Measurements from ENCODE around the gene GMDS. TPM values are rescaled to one million over a fixed set of nuclear protein-coding genes. Genes with fewer than 3 reads are reported as not detected.

The GMDS gene
- total and polyA plus RNA-seq, 2 donors (not counting 3 experiments of a cell fraction or from before 2014, with no cell fraction given) = 9.8 to 23.5 TPM

DNA sequence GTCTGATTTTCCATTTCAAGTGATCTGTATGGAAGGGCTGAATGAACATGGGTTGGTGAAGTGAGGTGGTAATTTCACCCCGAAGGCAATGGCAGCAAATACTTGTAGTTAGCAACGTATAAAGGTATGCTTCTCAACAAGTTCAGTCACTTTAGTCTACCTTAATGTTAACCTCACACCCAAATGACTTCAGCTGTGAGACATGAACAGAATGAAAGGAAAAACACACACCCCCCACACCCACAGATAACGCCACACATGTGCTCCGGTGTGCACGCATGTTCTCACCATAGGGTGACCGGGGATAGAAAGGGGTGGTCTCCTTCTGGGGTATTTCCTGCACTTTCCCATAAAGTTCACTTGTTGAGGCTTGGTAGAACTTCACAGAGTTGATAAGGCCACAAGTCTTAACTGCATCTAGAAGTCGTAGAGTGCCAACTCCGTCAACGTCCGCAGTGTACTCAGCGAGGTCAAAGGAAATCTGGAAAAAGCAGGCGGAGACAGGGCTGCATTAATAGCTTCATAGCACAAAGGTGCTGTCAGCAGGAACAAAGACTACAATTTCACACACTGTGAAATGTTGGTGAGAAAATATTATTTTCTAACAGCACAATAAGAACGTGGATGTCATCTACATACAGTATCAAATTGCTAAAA, 284.8 kb downstream of the GMDS start:
- CTCF ChIA-PET = no interaction called here
- Histone ChIP-seq H3K4me2 (ENCODE audit: insufficient read depth, low read length) (no peak overlapping the region), H3K27ac (ENCODE audit: insufficient read depth, low read depth, low read length) (no peak overlapping the region), H2AFZ (ENCODE audit: low read depth, low read length) (no peak overlapping the region), H3K36me3 (ENCODE audit: control insufficient read depth in 2 of 2, extremely low read depth in 1 of 2, insufficient read depth in 2 of 2, low read length in 2 of 2) (no peaks in the 10 kb centered on the region), H3K4me1 (ENCODE audit: control insufficient read depth, extremely low read depth, insufficient read depth, low read length) (no peaks in the 10 kb centered on the region), H3K9me3 (replicated peaks; ENCODE audit: control insufficient read depth, insufficient read depth, low read length) (no peaks in the 10 kb centered on the region), H3K79me2 (ENCODE audit: control insufficient read depth, insufficient read depth, low read length) (no peaks in the 10 kb centered on the region), H3K4me3 (replicated peaks in 1 of 3; ENCODE audit: insufficient read depth in 1 of 3, low read depth in 1 of 3, low read length in 3 of 3) (no peak overlapping the region), H3K9ac (replicated peaks; ENCODE audit: extremely low read depth, insufficient read depth, low read length) (no peak overlapping the region), H3K9me1 (replicated peaks; ENCODE audit: control insufficient read depth, extremely low read depth, insufficient read depth, low read length) (no peaks in the 10 kb centered on the region), H3K27me3 (ENCODE audit: control insufficient read depth in 2 of 2, insufficient read depth in 2 of 2, low read length in 2 of 2) (no peaks in the 10 kb centered on the region), H4K20me1 (replicated peaks; ENCODE audit: control insufficient read depth, extremely low read depth, insufficient read depth, low read length) (no peaks in the 10 kb centered on the region)
- POLR2A ChIA-PET = no interaction called here
- TF ChIP-seq CTCF (IDR thresholded peaks at IDR 0.05; ENCODE audit: extremely low read depth in 1 of 2, insufficient read depth in 1 of 2, low read depth in 1 of 2, low read length in 2 of 2) (no peak), JUN (IDR thresholded peaks at IDR 0.05; ENCODE audit: borderline replicate concordance, insufficient read depth, insufficient read length, low read depth) (no peak), GATA2 (IDR thresholded peaks at IDR 0.05; ENCODE audit: insufficient read depth, insufficient read length, low read depth, low read length) (no peak), POLR2A (IDR thresholded peaks at IDR 0.05; ENCODE audit: low read depth, low read length) (no peak), MYC (IDR thresholded peaks at IDR 0.05; ENCODE audit: low read depth, low read length) (no peak), MAX (IDR thresholded peaks at IDR 0.05; ENCODE audit: insufficient read depth, insufficient read length) (no peak), FOS (IDR thresholded peaks at IDR 0.05; ENCODE audit: borderline replicate concordance, insufficient read depth, low read length) (no peak), POLR2AphosphoS5 (IDR thresholded peaks at IDR 0.05; ENCODE audit: insufficient read depth, low read depth, low read length) (no peak), EZH2 (IDR thresholded peaks at IDR 0.05; ENCODE audit: borderline replicate concordance, low read depth, low read length, severe bottlenecking) (no peak)
- intact Hi-C loops (cut with micrococcal nuclease) (no loop called here), dilution Hi-C loops (cut with MboI; ENCODE audit: extremely low pct_ligation_motif_present, low sequenced_read_pairs) (no loop called here)
- no TSS peak for BruUV-seq (replicated peaks)
- FAIRE-seq (no peak), DNase-seq (ENCODE audit: low read depth, low spot score) (no peak)

All from endothelial cell of umbilical vein (primary cell).